ENCODE measurements around the gene CRAMP1. TPM values are rescaled to one million over a fixed set of nuclear protein-coding genes. Genes with fewer than 3 reads are reported as not detected.

The CRAMP1 gene
- total RNA-seq, 1 donor from 2014 or later = 12.7 TPM

GRCh38 chr16:1668612-1669319, 56.6 kb downstream of the CRAMP1 start:
- Histone ChIP-seq H3K4me1 (no peaks in the 10 kb centered on the region), H3K4me3 (no peak overlapping the region), H3K27me3 (no peaks in the 10 kb centered on the region), H3K27ac (no peak overlapping the region), H3K36me3 (peaks cover 89 to 90% of the 10 kb centered on the region in 2 donors), H3K9me3 (no peaks in the 10 kb centered on the region)
- TF ChIP-seq CTCF (IDR thresholded peaks at IDR 0.05) = no peak
- intact Hi-C loops (cut with DNase I) = no loop called here
- no peak for DNase-seq (ENCODE audit: low spot score in 2 of 2)

- no peaks in the 10 kb centered on the region for H3K27me3 ChIP-seq
- H3K4me3 ChIP-seq = no peak overlapping the region
- no peak overlapping the region for H3K27ac ChIP-seq
- TF ChIP-seq CTCF (IDR thresholded peaks at IDR 0.05) = no peak
- DNase-seq (ENCODE audit: low spot score in 2 of 2) = no peak
- H3K9me3 ChIP-seq = no peaks in the 10 kb centered on the region
- no peaks in the 10 kb centered on the region for H3K4me1 ChIP-seq
- intact Hi-C loops (cut with DNase I) = no loop called here
- peaks cover 89 to 93% of the 10 kb centered on the region in 2 donors for H3K36me3 ChIP-seq
Observed at GRCh38 chr16:1669698-1670097, 57.5 kb downstream of the CRAMP1 start.

- DNase-seq (ENCODE audit: low spot score in 2 of 2) = no peak
- peaks cover 86 to 93% of the 10 kb centered on the region in 2 donors for H3K36me3 ChIP-seq
- H3K4me1 ChIP-seq = no peaks in the 10 kb centered on the region
- no peak overlapping the region for H3K27ac ChIP-seq
- TF ChIP-seq CTCF (IDR thresholded peaks at IDR 0.05) = no peak
- no peak overlapping the region for H3K4me3 ChIP-seq
- no peaks in the 10 kb centered on the region for H3K27me3 ChIP-seq
- intact Hi-C loops (cut with DNase I) = no loop called here
- H3K9me3 ChIP-seq = no peaks in the 10 kb centered on the region
Observed at GRCh38 chr16:1670371-1670770, 58.2 kb downstream of the CRAMP1 start.

GRCh38 chr16:1670866-1671265, 58.7 kb downstream of the CRAMP1 start:
- no peak overlapping the region for H3K27ac ChIP-seq
- DNase-seq (ENCODE audit: low spot score in 2 of 2) = no peak
- peaks cover 81 to 92% of the 10 kb centered on the region in 2 donors for H3K36me3 ChIP-seq
- no peaks in the 10 kb centered on the region for H3K4me1 ChIP-seq
- H3K4me3 ChIP-seq = no peak overlapping the region
- no peaks in the 10 kb centered on the region for H3K27me3 ChIP-seq
- H3K9me3 ChIP-seq = no peaks in the 10 kb centered on the region
- intact Hi-C loops (cut with DNase I) = no loop called here
- TF ChIP-seq CTCF (IDR thresholded peaks at IDR 0.05) = no peak

- Histone ChIP-seq H3K4me3 (no peak overlapping the region), H3K27ac (no peak overlapping the region), H3K4me1 (peaks cover 0 to 2% of the 10 kb centered on the region in 2 donors), H3K27me3 (no peaks in the 10 kb centered on the region), H3K36me3 (peaks cover 54 to 67% of the 10 kb centered on the region in 2 donors), H3K9me3 (no peaks in the 10 kb centered on the region)
- TF ChIP-seq CTCF (IDR thresholded peaks at IDR 0.05) = no peak
- no peak for DNase-seq (ENCODE audit: low spot score in 2 of 2)
- intact Hi-C loops (cut with DNase I) = no loop called here
Observed at GRCh38 chr16:1673424-1674151, 61.4 kb downstream of the CRAMP1 start.
